Endothelial cell of umbilical vein (primary cell): ENCODE measurements around the gene MEF2C.

Experiments
- CTCF ChIP-seq, 2 donors: IDR thresholded peaks; 1 replicate in 1 of 2; 2 replicates in 1 of 2; pipeline ENCODE4 v1.5.1; 2011; ENCODE audit warnings: low read length in 2 of 2, mild to moderate bottlenecking in 2 of 2, moderate library complexity in 2 of 2, control low read depth in 1 of 2, inconsistent platforms in 1 of 2, low read depth in 1 of 2; ENCODE audit not compliant: insufficient read depth in 1 of 2; ENCODE audit errors: extremely low read depth in 1 of 2
- EZH2 ChIP-seq: IDR thresholded peaks from 2 replicates; pipeline ENCODE4 v1.6.1; 2012; ENCODE audit warnings: borderline replicate concordance, low read depth, mild to moderate bottlenecking, moderate library complexity, low read length, inconsistent platforms; ENCODE audit not compliant: severe bottlenecking
- FOS ChIP-seq: IDR thresholded peaks from 2 replicates; pipeline ENCODE4 v1.6.1; 2011; ENCODE audit warnings: mild to moderate bottlenecking, low read length, moderate library complexity, borderline replicate concordance; ENCODE audit not compliant: insufficient read depth
- GATA2 ChIP-seq: IDR thresholded peaks from 2 replicates; pipeline ENCODE4 v1.7.0; 2011; ENCODE audit warnings: low read depth, mild to moderate bottlenecking, moderate library complexity, mixed read lengths, low read length; ENCODE audit not compliant: insufficient read length, insufficient read depth
- JUN ChIP-seq: IDR thresholded peaks from 2 replicates; pipeline ENCODE4 v1.6.1; 2011; ENCODE audit warnings: borderline replicate concordance, low read depth; ENCODE audit not compliant: insufficient read length, insufficient read depth
- POLR2AphosphoS5 ChIP-seq: IDR thresholded peaks from 2 replicates; pipeline ENCODE4 v1.6.1; 2012; ENCODE audit warnings: low read depth, mild to moderate bottlenecking, control low read depth, low read length, moderate library complexity; ENCODE audit not compliant: insufficient read depth

- no peak for TF ChIP-seq GATA2
- no peak for TF ChIP-seq CTCF (IDR thresholded peaks at IDR 0.05; ENCODE audit: extremely low read depth in 1 of 2, insufficient read depth in 1 of 2, low read depth in 1 of 2, low read length in 2 of 2)
- no peak for TF ChIP-seq FOS
- TF ChIP-seq POLR2AphosphoS5 = no peak
- TF ChIP-seq EZH2 = no peak
- TF ChIP-seq JUN = no peak
These were observed 148.0 kb downstream of the MEF2C start for GRCh38 chr5:88734983-88735382.
